OCI-LY3 (cell line): ENCODE data around the gene AKAP9.

Experiments
- EZH2phosphoT487 ChIP-seq: fragments of 200-600 bp; shearing (Covaris generic); IDR thresholded peaks from 2 replicates; pipeline ENCODE4 v1.6.1; 2018; ENCODE audit warnings: antibody characterized with exemption, mixed run types, low read depth
- TF ChIP-seq, protein P1 (sequence below): fragments of 200-600, 300-600 bp; sonication (generic); IDR thresholded peaks from 2 replicates; pipeline ENCODE4 v1.5.1; 2014; ENCODE audit warnings: antibody characterized with exemption, low read length, low read depth

DNA sequence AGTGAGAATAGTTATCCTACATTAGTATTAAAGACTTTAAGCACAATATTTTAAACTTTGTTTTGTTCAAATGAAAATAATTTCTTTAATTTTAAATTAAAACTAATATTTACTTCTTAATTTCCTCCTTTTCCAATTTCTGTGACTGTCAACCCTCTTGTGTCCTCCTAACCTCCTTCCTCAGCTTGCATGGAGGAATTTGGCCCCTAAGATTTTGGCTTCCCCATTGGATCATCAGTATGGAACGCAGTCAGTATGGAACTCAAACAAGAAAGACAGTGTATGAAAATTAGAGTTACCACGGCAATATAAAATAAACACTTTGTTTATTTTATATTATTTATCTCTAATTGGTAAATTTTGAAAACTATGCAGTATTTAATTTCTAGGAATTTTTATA lies 102.4 kb downstream of the AKAP9 start:
- TF ChIP-seq, protein P1, sequence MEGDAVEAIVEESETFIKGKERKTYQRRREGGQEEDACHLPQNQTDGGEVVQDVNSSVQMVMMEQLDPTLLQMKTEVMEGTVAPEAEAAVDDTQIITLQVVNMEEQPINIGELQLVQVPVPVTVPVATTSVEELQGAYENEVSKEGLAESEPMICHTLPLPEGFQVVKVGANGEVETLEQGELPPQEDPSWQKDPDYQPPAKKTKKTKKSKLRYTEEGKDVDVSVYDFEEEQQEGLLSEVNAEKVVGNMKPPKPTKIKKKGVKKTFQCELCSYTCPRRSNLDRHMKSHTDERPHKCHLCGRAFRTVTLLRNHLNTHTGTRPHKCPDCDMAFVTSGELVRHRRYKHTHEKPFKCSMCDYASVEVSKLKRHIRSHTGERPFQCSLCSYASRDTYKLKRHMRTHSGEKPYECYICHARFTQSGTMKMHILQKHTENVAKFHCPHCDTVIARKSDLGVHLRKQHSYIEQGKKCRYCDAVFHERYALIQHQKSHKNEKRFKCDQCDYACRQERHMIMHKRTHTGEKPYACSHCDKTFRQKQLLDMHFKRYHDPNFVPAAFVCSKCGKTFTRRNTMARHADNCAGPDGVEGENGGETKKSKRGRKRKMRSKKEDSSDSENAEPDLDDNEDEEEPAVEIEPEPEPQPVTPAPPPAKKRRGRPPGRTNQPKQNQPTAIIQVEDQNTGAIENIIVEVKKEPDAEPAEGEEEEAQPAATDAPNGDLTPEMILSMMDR = no peak
- TF ChIP-seq EZH2phosphoT487 = no peak
